NCI-H2196 (cell line): ENCODE results near the gene TRAF3.

Experiments used
- DNase-seq: peaks from one replicate; lab custom pipeline; 2025; ENCODE audit not compliant: unreplicated experiment; lab: John Stamatoyannopoulos, UW

The TRAF3 gene

DNA sequence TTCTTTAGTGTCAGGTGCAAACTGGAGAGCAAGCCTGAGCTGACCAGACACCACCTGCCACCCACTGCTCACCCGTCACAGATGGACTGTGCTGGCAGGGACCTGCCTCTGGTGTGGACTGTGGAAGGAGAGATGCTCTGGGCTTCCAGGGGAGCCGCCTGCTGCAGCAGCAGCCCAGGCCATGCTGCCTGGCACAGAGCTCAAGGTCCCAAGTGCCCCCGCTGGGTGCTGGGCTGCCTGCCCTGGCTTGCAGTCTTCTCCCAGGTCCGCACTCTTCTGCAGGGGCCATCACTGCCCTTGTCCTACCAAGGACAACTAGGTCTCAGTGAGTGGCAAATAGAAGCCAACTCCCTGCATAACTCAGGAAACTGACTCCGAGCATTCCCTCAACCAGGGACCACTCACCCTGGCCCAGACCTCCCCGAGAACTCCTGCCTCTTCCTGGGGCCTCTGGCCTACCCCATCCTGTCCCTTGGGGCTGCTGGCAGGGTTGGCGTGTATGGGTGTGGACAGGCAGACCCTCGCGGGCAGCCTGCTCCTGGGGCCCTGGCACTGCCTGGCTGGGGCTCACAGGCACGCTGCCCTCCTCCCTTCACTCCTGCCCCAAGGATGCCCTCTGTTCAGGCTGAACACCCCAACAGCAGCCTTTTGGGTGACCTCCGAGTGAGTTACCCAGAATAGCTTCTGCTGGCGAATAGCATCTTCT lies 154.5 kb downstream of the TRAF3 start:
- DNase-seq = no peak

DNA sequence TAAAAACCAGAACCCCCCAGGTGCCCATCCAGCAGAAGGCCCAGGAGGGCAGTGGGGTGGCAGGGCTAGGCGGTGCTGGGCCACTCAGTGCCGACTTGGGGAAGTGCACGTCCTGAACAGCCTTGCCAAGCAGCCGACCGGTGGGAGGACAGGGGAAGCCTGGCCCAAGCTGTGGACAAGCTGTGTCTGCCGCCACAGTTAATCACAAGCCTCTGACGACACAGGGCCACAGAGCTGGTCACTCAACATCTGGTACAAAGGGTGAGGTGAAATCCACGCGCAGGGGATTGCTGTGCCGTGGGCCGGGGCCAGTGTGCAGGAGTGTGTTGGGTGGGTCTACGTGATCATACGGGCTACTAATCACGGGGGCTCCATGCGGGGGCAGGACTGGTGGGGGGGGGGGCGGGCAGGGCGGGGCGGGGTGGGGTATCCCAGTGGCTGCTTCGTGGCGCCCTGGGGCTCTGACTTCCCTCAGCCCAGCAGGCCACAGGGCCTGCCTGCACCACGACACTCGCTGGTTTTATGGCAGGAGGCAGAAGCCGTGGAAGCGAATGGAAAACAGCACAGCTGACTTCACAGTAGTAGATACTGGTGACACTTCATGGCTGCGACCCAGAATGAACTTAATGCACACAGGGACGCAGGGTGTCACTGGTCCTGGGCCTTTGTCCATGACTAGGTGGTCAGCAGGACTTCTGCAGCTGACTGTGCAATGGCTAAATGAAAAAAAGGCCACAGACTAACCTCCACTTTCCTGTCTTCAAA lies 155.4 kb downstream of the TRAF3 start:
- DNase-seq = no peak

- DNase-seq = no peak
These were observed 156.5 kb downstream of the TRAF3 start for GRCh38 chr14:102933618-102934231.

GRCh38 chr14:102935756-102936155 lies 158.5 kb downstream of the TRAF3 start:
- no peak for DNase-seq

- no peak for DNase-seq
These were observed 160.3 kb downstream of the TRAF3 start for GRCh38 chr14:102937331-102938175.

- DNase-seq = no peak
These were observed 160.9 kb downstream of the TRAF3 start for GRCh38 chr14:102938191-102938590.

GRCh38 chr14:102939329-102939728 lies 162.1 kb downstream of the TRAF3 start:
- DNase-seq = no peak

DNA sequence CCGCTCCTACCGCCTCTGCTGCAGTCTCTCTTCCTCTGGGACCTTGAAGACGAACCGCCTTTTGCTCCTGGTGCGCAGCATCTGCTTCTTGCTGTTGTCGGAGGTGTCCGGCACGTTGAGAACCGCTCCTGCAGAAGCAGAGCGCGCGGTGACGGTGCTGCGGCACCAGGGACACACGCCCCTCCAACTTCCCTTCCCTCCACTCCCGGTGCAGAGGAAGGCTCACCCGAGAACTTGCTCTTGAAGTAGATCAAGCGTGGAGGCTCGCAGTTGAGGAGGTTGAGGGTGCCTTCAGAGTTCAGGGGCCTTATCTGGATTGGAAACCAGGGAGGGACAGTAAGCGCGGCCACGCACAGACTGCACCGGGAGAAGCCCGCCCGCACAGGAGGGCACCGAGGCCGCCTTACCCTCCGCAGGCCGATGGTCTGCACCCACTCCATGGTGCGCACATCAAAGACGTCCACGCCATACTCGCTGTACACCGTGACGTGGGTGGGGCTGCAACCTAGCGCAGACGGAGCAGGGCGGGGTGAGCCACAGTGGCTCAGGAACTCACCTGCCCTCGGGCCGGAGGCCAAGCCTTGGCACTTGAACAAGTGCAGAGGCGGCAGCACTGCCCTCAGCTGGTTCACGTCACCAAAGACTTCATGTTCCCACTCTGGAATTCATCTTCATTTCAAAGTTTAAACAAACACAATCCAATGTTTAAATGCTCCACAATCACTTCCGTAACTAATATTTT lies 162.7 kb downstream of the TRAF3 start:
- DNase-seq = no peak

DNA sequence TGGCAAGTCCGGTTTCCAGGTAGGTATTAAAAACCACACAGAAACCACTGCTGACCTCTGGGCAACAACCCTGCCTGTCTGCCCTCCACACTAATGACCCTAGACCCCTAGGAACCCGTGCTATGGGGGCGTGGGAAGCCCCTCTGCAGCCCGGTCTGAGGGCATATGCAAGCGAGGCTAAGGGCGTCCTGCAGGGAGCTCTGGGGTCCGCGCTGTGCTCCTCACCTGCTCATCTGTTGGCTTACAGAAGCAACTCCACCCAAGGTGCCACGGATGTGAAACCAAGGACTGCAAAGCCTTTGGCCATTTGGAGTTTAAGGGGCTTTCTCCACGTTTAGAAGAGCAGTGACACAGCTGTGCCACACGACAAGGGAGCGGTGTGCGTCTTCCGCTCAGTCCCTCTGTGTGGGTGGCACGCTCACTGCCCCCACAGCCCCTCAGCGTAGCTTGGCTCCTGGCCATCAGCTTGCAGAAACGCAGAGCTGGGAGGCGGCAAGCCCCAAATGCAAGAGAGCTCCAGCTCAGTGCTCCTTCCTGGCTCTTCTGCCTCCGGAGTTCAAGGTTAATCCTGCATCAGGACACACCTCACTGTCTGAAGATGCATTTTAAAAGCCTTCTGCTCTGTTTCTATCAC lies 163.6 kb downstream of the TRAF3 start:
- DNase-seq = no peak

DNA sequence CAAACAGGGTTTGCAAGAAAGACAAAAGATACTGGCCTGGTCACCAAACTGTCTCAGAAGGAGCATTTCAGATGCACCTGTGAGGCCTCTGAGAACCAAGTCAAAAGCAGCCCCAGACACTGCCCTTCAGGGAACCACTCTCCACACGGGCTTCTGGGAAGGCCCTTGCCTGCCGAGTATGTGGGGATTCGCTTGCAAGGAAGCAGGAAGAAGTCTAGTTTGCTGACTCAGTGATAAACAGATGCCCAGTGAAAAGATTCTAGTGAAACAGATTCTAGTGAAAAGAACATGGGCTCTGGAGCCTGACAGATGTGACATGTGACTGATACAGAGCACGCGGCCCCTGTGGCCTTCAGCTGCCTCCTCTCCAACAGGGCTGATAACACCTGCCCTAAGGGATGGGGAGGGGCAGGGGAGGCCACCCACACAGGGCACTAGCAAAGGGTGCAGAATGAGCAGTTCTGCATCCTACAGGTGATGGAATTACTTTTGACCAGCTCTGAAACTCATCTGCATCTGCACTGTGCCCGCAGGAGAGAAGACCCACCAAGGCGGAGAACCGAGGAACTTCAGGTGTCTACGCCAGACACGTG lies 164.3 kb downstream of the TRAF3 start:
- DNase-seq = no peak

DNA sequence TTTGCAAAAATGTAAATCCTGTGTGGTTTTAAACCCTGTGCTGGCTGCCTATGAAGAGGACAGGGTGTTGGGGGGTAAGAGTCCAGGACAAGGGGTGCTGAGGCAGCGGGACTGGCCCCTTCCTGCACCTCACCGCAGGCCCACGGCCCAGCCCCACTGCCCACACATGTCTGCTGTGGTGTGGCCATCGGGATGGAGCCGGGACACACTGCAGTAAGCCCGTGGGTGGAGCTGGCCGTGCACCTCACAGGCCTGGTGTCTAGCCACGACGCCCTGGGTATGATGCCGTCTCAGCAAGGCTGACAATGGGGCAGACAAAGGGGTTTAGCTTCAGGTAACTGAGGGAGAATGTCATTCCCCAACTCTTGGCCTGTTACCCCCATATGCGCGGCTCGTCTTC lies 164.8 kb downstream of the TRAF3 start:
- no peak for DNase-seq

DNA sequence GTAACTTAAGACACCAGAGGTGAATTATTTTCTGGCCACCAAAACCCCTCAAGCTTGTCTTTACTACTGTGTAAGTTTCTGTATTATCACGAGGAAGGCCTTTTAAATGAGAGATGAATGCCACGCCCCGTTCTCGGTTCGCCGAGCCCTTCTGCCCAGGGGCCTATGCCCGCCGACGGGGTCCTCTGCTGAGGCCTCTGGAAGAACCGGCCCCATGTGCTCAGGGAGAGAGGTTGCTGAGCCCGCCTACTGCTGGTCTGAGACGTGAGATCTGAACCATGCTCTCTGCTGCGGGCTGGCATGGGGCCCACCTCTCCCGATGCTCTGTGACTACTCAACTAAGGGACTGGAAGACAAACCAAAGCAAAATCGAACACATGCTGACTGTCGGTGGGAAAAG lies 166.2 kb downstream of the TRAF3 start:
- no peak for DNase-seq

- no peak for DNase-seq
These were observed 166.7 kb downstream of the TRAF3 start for GRCh38 chr14:102943979-102944378.

DNA sequence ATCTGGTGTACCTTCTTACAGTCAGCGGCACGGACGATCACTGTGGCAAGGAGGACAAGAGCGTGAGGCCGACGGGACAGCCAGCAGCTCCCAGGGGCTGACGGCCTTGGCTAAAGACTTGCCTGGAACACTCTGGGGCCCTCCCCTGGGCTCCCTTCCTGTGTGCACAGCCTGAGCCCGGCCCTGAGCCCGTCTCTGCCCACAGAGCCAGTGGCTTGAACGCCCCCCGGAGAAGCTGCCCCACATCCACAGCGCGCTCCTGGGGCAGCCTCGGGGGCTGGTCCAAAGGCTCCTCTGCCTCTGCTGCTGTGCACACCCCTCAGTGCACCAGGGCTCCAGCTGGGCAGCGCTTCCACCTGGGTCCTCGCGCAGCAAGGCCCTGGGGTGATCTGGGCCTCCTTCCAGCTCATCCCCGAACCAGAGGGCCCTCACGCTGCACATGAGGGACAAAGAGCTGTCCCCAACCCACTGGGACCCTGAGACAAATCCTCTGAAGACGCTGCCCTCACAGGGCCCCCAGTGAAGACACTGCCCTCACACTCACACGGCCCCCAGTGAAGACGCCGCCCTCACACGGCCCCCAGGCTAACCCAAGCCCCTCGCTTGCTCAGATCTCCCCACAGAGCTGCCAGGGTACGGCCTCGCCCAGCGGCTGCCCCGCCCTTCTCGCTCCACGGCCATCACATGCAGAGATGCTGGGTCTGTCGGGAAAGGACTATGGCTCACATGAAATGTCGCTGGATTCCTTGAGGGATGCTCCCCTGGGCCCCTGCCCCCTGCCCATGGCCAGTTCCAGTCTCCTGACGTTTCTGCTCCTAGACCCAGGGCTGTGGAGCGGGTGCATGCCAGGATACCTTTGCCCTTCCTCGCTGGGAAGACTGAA lies 167.4 kb downstream of the TRAF3 start:
- DNase-seq = no peak

DNA sequence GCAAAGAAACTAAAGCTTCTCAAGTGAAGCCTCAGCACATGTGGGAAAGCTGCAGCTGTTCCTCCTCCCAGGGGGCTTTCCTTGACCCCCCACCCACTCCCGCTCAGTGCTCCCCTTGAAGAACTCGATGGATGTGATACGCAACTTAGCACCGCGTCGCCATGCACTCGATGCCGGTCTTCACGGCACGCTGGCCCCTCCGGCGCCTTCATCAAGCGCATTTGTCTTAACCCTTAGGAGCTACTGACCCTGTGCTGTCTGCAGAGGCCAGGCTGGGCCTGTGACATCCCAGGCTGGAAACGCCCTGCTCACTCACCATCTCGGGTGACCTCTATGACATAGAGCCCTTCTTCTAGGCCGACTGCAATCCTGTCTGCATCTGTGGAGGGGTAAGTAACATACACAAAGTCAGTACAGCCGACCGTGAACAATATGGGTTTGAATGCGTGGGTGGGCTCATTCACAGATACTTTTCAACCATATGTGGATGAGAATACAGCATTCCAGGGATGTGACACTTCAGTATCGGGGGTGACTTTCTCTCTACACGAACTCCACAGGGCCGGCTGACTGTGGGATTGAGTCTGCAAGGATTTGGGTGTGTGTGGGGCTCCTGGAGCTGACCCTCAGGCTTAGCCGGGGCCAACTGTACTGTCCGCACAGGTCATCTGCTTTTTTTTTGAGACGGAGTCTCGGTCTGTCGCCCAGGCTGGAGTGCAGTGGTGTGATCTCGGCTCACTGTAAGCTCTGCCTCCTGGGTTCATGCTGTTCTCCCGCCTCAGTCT lies 168.3 kb downstream of the TRAF3 start:
- DNase-seq = no peak

GRCh38 chr14:102947321-102948103 lies 170.3 kb downstream of the TRAF3 start:
- no peak for DNase-seq

DNA sequence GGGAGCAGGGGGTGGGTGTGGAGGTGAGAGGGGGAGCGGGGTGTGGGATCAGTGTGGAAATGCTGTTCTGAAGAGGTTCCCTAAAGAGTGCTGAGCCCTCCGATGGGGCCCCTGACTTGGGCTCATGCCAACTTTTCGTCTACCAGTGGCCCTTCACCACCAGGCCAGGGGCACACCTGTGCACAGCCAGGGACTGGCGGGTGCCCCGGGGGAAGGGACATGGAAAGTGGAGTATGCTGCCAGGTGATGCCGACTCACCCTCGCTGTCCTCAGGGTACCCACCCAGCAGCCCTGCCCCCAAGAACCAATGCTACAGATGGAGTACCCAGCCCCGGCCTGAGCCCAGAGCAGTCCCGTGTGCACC lies 171.4 kb downstream of the TRAF3 start:
- DNase-seq = no peak
